HL-60 (cell line): ENCODE measurements around the gene TGFB3.

Experiments used
- DNase-seq, 2 experiments: peaks; one replicate each; pipeline ENCODE4 v3.0.0-alpha.2; 2010 to 2020; ENCODE audit warnings: low read depth in 1 of 2, low spot score in 1 of 2
- H3K27ac ChIP-seq: fragments of 250-450 bp; sonication (Bioruptor Pico); replicated peaks from 2 replicates; pipeline ENCODE4 v1.5.1; 2020; ENCODE audit warnings: mild to moderate bottlenecking, moderate library complexity
- H3K27me3 ChIP-seq: fragments of 250-450 bp; sonication (Bioruptor Pico); 2 replicates; pipeline ENCODE4 v1.5.1; 2021; ENCODE audit warnings: mild to moderate bottlenecking, moderate library complexity; ENCODE audit not compliant: insufficient read depth, poor library complexity, severe bottlenecking
- H3K4me3 ChIP-seq: replicated peaks from 2 replicates; pipeline ENCODE4 v1.5.1; 2011; ENCODE audit warnings: mild to moderate bottlenecking, control low read depth, low read length; ENCODE audit not compliant: insufficient read depth
- CTCF ChIP-seq: IDR thresholded peaks from one replicate; pipeline ENCODE4 v1.5.1; 2011; ENCODE audit warnings: low read length, control low read depth, inconsistent platforms; ENCODE audit not compliant: insufficient read depth
- GABPA ChIP-seq: IDR thresholded peaks from 2 replicates; pipeline ENCODE4 v1.6.1; 2012; ENCODE audit warnings: low read depth
- POLR2AphosphoS5 ChIP-seq: IDR thresholded peaks from 2 replicates; pipeline ENCODE4 v1.6.1; 2012; ENCODE audit warnings: low read depth
- REST ChIP-seq: IDR thresholded peaks from 2 replicates; pipeline ENCODE4 v1.6.1; 2012; ENCODE audit warnings: low read depth; ENCODE audit not compliant: insufficient replicate concordance
- SPI1 ChIP-seq: IDR thresholded peaks from 2 replicates; pipeline ENCODE4 v1.6.1; 2012; ENCODE audit warnings: low read depth, mild to moderate bottlenecking, borderline replicate concordance

TGFB3 gene

GRCh38 chr14:75980856-75981255 lies 939 bp downstream of the TGFB3 start:
- Histone ChIP-seq H3K4me3 (no peak overlapping the region), H3K27ac (no peak overlapping the region), H3K27me3 (no peaks in the 10 kb centered on the region)
- no peak for DNase-seq
- TF ChIP-seq SPI1 (no peak), CTCF (no peak), POLR2AphosphoS5 (no peak), REST (no peak), GABPA (no peak)

- DNase-seq: no peak
- no peak overlapping the region for H3K27ac ChIP-seq
- no peak for TF ChIP-seq POLR2AphosphoS5
- no peak for TF ChIP-seq REST
- TF ChIP-seq CTCF: no peak
- TF ChIP-seq SPI1: no peak
- H3K4me3 ChIP-seq: no peak overlapping the region
- no peaks in the 10 kb centered on the region for H3K27me3 ChIP-seq
These were observed 1.9 kb downstream of the TGFB3 start for GRCh38 chr14:75979648-75980565.

- Histone ChIP-seq H3K27ac (no peak overlapping the region), H3K27me3 (no peaks in the 10 kb centered on the region), H3K4me3 (no peak overlapping the region)
- peak in 1 of 2 experiments; percentile 2 for DNase-seq
- TF ChIP-seq CTCF: no peak
These were observed 2.7 kb downstream of the TGFB3 start for GRCh38 chr14:75979071-75979571.

- TF ChIP-seq REST: no peak
- no peak for TF ChIP-seq GABPA
- no peak for TF ChIP-seq CTCF
- TF ChIP-seq SPI1: no peak
- no peak for TF ChIP-seq POLR2AphosphoS5
- H3K27me3 ChIP-seq: no peaks in the 10 kb centered on the region
- no peak overlapping the region for H3K27ac ChIP-seq
- no peak overlapping the region for H3K4me3 ChIP-seq
- DNase-seq: no peak
These were observed 3.5 kb downstream of the TGFB3 start for GRCh38 chr14:75978249-75978731.
